Endodermal cell (in vitro differentiated cells): ENCODE measurements around the gene LRP8. TPM values are rescaled to one million over a fixed set of nuclear protein-coding genes. Genes with fewer than 3 reads are reported as not detected.

Source experiments
- DNase-seq: peaks from one replicate; pipeline ENCODE4 v3.0.0-alpha.2; 2017
- H3K27ac ChIP-seq: 2 replicates; pipeline ENCODE4 v1.5.1; 2013; ENCODE audit warnings: mild to moderate bottlenecking, low read depth, low read length, moderate library complexity
- H3K27me3 ChIP-seq: 2 replicates; pipeline ENCODE4 v1.6.1; 2013; ENCODE audit warnings: mild to moderate bottlenecking, low read length, moderate library complexity; ENCODE audit not compliant: insufficient read depth, control insufficient read depth, poor library complexity, severe bottlenecking
- H3K36me3 ChIP-seq: 2 replicates; pipeline ENCODE4 v1.7.0; 2013; ENCODE audit warnings: mild to moderate bottlenecking, low read length, moderate library complexity; ENCODE audit not compliant: control insufficient read depth, insufficient read depth
- H3K4me1 ChIP-seq: one replicate; pipeline ENCODE4 v1.7.0; 2013; ENCODE audit warnings: low read length; ENCODE audit not compliant: control insufficient read depth, insufficient read depth
- H3K4me3 ChIP-seq: 2 replicates; pipeline ENCODE4 v1.5.1; 2013; ENCODE audit warnings: mild to moderate bottlenecking, low read length, moderate library complexity
- H3K9ac ChIP-seq: 2 replicates; pipeline ENCODE4 v1.6.1; 2013; ENCODE audit warnings: mild to moderate bottlenecking, low read length, moderate library complexity; ENCODE audit not compliant: poor library complexity, severe bottlenecking; ENCODE audit errors: extremely low read depth
- H3K9me3 ChIP-seq: 2 replicates; pipeline ENCODE4 v1.6.1; 2013; ENCODE audit warnings: mild to moderate bottlenecking, low read length, moderate library complexity; ENCODE audit not compliant: control insufficient read depth
- H3K27ac Mint-ChIP-seq: 2 replicates; pipeline ENCODE4 v1.8.0; 2020; ENCODE audit warnings: mixed read lengths
- H3K27me3 Mint-ChIP-seq: 2 replicates; pipeline ENCODE4 v1.8.0; 2021; ENCODE audit warnings: mild to moderate bottlenecking, mixed read lengths; ENCODE audit not compliant: insufficient read depth
- H3K36me3 Mint-ChIP-seq: 2 replicates; pipeline ENCODE4 v1.8.0; 2020; ENCODE audit warnings: low read depth, mixed read lengths
- H3K4me1 Mint-ChIP-seq: 2 replicates; pipeline ENCODE4 v1.8.0; 2020; ENCODE audit warnings: mixed read lengths
- H3K4me3 Mint-ChIP-seq: 2 replicates; pipeline ENCODE4 v1.8.0; 2020; ENCODE audit warnings: mild to moderate bottlenecking, moderate library complexity, mixed read lengths
- H3K9me3 Mint-ChIP-seq: 2 replicates; pipeline ENCODE4 v1.8.0; 2020; ENCODE audit warnings: mild to moderate bottlenecking, mixed read lengths
- WGBS, 2 experiments: methylation state at CpG; one replicate each; pipeline versions ENCODE4 v1.1.5 to v1.1.7; 2013; ENCODE audit warnings: missing lambda C conversion rate in 2 of 2, mixed read lengths in 1 of 2; ENCODE audit not compliant: insufficient coverage in 1 of 2, insufficient read length in 1 of 2; 5-methylcytosine and 5-hydroxymethylcytosine counted together
- total RNA-seq, 2 donors: library from RNA; stranded (reverse); fragmentation: NEBNext Ultra II Directional in 1 of 2; extraction: Animal tissue kit (Norgen Biotek cat#: 25700) in 1 of 2; gene quantifications; 2 replicates in 1 of 2; 3 replicates in 1 of 2; pipeline ENCODE4 v1.2.1, GENCODE V29; 2021
- TF ChIP-seq, protein P1 (sequence below): fragments of 200-600 bp; sonication (generic); conservative IDR thresholded peaks from 2 replicates; pipeline ENCODE4 v1.5.0; 2021; ENCODE audit warnings: antibody characterized with exemption, mild to moderate bottlenecking

The LRP8 gene
- total RNA-seq, 2 donors from 2014 or later, result 29.1 to 39.6 TPM

DNA sequence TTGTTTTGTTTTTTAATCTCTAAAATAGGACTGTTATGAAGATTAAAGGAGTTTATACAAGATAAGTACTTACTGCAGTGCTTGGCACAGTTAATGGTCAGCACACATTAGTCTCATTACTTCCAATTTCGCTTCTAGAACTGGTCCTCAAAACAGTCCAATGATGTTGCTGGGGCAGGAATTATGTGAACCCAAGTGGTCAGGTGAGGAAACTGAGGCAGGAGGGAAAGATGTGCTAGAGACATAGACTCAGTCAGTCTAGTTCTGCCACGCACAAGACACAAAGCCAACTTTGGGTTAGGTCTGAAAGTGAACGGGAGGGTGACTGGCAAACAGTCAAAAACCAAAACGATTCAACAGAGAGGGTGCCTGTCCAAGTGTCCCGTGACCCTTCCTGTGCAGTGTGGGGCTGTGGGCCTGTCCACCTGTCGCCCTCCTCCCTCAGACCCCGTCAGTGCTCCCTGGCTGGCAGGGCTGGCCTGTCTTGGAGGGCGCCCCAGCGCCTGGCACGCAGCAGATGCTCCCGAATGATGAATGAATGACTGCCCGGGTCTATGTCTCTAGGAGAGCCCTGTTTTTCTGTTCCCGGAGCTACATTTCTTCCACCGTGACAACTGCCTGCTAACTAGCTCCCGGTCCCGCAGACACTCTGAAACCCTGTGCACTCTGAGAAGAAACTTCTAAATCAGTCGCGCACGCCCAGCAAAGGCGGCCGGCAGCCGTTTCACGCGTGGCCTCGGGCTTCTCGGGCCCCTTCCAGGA lies 2.4 kb downstream of the LRP8 start:
- TF ChIP-seq, protein P1, sequence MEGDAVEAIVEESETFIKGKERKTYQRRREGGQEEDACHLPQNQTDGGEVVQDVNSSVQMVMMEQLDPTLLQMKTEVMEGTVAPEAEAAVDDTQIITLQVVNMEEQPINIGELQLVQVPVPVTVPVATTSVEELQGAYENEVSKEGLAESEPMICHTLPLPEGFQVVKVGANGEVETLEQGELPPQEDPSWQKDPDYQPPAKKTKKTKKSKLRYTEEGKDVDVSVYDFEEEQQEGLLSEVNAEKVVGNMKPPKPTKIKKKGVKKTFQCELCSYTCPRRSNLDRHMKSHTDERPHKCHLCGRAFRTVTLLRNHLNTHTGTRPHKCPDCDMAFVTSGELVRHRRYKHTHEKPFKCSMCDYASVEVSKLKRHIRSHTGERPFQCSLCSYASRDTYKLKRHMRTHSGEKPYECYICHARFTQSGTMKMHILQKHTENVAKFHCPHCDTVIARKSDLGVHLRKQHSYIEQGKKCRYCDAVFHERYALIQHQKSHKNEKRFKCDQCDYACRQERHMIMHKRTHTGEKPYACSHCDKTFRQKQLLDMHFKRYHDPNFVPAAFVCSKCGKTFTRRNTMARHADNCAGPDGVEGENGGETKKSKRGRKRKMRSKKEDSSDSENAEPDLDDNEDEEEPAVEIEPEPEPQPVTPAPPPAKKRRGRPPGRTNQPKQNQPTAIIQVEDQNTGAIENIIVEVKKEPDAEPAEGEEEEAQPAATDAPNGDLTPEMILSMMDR, result no peak
- WGBS, 2 experiments, result 42 to 46% methylated on average over 21 to 26 of the region's 26 CpGs
- Histone ChIP-seq H3K4me3 (peak overlapping the region; percentile 88), H3K36me3 (peaks cover 28% of the 10 kb centered on the region), H3K9ac (peak overlapping the region; percentile 43), H3K27me3 (no peaks in the 10 kb centered on the region), H3K27ac (peak overlapping the region; percentile 69), H3K9me3 (no peaks in the 10 kb centered on the region), H3K4me1 (peaks cover 11% of the 10 kb centered on the region)
- DNase-seq, result no peak
- peaks cover 35% of the 10 kb centered on the region for H3K36me3 Mint-ChIP-seq
- H3K9me3 Mint-ChIP-seq, result no peaks in the 10 kb centered on the region
- peaks cover 36% of the 10 kb centered on the region for H3K4me1 Mint-ChIP-seq
- H3K4me3 Mint-ChIP-seq, result peak overlapping the region; percentile 81
- peaks cover 3% of the 10 kb centered on the region for H3K27me3 Mint-ChIP-seq
- H3K27ac Mint-ChIP-seq, result peak overlapping the region; percentile 97

DNA sequence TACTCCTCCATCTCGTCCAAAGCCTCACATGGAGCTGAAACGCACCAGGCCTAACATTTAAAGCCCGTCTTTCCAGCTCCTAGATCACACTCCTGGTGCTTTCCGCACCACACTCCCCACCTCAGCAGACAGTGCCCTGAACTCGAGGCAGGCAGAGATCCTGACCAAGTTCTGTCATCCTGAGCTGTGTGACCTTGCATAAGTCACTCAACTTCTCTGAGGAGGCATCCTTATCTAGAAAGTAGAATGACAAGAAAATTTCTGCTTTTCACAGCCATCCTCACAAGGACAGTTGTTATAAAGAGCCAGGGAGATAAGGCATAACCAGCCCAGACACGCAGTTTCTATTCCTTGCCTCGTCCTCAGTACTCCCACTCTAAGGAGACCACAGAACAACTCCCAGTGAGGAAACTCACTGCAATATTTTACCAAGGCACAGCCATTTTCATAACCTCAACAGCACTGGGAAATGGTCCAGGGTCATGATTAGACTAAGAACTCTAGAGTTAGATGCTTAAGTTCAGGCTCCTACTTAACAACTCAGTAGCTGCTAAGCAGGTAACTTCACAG lies 3.1 kb downstream of the LRP8 start:
- DNase-seq, result no peak
- H3K4me3 ChIP-seq, result peak overlapping the region; percentile 88
- Mint-ChIP-seq H3K9me3 (no peaks in the 10 kb centered on the region), H3K4me3 (peak overlapping the region; percentile 81), H3K27me3 (no peaks in the 10 kb centered on the region), H3K4me1 (peaks cover 34% of the 10 kb centered on the region), H3K36me3 (peaks cover 37% of the 10 kb centered on the region), H3K27ac (no peak overlapping the region)
- H3K27me3 ChIP-seq, result no peaks in the 10 kb centered on the region
- 90 to 93% methylated on average over 5 to 7 of the region's 7 CpGs for WGBS, 2 experiments
- no peaks in the 10 kb centered on the region for H3K9me3 ChIP-seq
- no peak overlapping the region for H3K9ac ChIP-seq
- peaks cover 32% of the 10 kb centered on the region for H3K36me3 ChIP-seq
- H3K27ac ChIP-seq, result no peak overlapping the region
- H3K4me1 ChIP-seq, result peaks cover 11% of the 10 kb centered on the region
- TF ChIP-seq, protein P1, result no peak

DNA sequence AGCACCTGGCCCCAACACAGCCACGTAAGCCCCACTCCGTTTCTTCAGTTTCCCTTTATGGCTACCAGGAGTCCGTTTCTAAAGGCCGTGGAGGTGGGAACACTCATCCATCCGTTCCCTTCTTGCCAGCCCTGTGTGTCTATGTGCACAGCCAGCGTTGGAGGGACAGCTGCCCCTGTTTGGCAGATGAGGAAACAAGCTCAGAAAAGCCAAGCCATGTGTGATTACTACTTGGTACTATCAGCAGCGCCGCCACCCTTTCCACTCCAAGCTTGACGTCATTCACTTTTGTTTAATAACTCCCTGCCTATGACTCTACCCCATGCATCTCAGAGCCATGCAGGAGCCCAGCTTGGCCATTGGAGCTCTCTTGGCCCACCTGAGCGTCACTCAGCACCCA lies 3.5 kb downstream of the LRP8 start:
- H3K27ac ChIP-seq, result no peak overlapping the region
- Mint-ChIP-seq H3K4me1 (peaks cover 29% of the 10 kb centered on the region), H3K4me3 (no peak overlapping the region), H3K27ac (no peak overlapping the region), H3K36me3 (peaks cover 37% of the 10 kb centered on the region), H3K9me3 (no peaks in the 10 kb centered on the region), H3K27me3 (no peaks in the 10 kb centered on the region)
- no peak overlapping the region for H3K4me3 ChIP-seq
- no peak overlapping the region for H3K9ac ChIP-seq
- H3K4me1 ChIP-seq, result peaks cover 7% of the 10 kb centered on the region
- H3K36me3 ChIP-seq, result peaks cover 32% of the 10 kb centered on the region
- no peaks in the 10 kb centered on the region for H3K27me3 ChIP-seq
- DNase-seq, result no peak
- no peaks in the 10 kb centered on the region for H3K9me3 ChIP-seq
- TF ChIP-seq, protein P1, result no peak
- 95 to 98% methylated on average over 8 to 10 of the region's 10 CpGs for WGBS, 2 experiments
